EH (cell line): Measurements from ENCODE around the gene UBN1.

ENCODE experiments used
- DNase-seq: peaks from one replicate; pipeline ENCODE4 v3.0.0-alpha.2; 2015; ENCODE audit warnings: low read depth

Gene UBN1, protein sequence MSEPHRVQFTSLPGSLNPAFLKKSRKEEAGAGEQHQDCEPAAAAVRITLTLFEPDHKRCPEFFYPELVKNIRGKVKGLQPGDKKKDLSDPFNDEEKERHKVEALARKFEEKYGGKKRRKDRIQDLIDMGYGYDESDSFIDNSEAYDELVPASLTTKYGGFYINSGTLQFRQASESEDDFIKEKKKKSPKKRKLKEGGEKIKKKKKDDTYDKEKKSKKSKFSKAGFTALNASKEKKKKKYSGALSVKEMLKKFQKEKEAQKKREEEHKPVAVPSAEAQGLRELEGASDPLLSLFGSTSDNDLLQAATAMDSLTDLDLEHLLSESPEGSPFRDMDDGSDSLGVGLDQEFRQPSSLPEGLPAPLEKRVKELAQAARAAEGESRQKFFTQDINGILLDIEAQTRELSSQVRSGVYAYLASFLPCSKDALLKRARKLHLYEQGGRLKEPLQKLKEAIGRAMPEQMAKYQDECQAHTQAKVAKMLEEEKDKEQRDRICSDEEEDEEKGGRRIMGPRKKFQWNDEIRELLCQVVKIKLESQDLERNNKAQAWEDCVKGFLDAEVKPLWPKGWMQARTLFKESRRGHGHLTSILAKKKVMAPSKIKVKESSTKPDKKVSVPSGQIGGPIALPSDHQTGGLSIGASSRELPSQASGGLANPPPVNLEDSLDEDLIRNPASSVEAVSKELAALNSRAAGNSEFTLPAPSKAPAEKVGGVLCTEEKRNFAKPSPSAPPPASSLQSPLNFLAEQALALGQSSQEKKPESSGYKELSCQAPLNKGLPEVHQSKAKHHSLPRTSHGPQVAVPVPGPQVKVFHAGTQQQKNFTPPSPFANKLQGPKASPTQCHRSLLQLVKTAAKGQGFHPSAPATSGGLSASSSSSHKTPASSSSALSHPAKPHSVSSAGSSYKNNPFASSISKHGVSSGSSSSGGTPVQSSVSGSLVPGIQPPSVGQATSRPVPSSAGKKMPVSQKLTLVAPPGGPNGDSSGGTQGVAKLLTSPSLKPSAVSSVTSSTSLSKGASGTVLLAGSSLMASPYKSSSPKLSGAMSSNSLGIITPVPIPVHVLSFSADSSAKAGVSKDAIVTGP (N-terminal part only)

DNA sequence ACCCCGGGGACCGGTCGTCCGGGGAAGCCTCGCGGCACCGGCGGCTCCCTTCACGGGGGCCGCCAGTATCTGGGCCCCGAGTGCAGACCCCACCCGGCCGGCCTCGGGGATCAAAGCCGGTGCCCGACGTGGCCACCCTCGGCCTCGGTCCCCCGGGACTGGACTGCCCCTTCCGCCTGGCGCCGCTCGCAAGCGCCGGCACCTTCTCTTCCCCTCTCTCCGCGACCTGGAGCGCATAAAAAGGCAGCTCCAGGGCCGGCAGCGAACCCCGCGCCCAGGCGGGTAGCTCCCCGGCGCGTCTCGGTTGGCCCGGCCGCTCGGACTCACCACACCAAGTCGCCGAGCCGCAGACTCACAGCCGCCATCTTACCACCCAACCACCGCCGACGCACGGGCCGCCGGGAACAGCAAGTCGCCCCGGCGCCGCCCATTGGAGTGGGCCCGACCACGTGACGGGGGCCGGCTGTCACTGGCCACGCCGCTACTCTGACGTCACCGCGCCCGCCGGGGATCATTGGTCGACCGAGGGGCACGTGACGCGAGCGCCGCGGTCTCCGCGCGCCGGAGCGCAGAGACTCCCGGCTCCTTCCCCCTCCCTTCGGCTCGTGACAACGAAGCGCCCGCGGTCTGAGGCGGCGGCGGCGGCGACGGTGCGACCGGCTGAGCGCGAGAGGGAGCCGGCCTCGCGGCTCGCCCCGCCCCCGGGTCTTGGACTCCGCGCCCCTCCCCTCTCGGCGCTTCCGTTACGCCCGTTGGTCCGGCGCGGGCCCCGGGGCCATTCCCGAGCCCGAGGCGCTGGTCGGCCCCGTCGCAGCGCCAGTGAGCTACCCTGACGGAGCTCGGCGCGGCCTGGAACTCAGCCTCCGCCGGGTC, at the start of gene UBN1, which contains the start of gene GLYR1:
Gene UBN1 (plus strand): TSS at position 581 of the 873 bp plus-strand sequence. CDS start 5,437 bp downstream, outside the sequence.
Gene GLYR1 (minus strand): TSS at position 388 of the 873 bp plus-strand sequence. CDS start 23 bp downstream, at position 365.
- DNase-seq: peak; percentile 96

DNA sequence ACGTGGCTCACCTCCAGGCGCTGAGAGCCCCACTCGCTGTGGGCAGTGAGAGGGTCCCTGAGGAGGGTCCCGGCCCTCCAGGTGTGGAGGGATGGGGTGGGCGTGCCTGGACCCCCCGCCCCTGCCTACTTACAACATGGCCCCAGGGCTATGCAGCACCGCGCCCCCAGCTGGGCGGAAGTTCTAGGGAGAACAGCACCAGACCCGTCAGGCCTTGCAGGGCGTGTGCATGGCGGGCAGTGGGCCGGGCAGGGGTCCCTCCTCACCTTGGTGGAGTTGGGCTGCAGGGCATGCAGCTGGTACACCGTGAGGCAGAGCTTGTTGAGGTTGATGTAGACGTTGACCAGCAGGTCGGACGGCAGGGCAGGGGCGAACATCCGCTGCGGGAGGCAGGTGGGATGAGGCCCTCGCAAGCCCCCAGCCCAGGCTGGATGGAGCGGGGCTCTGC, 49.5 kb upstream of the UBN1 start:
- no peak for DNase-seq

DNA sequence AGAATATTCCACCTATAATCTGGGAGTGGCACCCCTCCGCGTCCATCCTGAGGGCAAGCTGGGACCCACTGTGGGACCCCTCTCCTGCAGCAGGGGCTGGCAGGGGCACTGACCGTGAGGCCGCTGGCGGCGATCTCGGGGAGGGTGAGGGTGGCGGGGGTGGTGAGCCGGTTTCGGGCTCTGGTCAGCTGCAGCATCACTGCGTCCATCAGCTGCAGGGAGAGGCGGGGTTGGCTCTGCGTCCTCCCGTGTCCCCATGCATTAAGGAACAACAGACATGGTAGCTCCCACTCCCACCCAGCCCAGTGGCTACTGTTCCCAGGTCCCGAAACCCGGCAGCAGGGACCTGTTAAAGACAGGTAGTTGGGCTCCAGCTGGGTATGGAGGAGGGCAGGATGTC, 48.8 kb upstream of the UBN1 start:
- DNase-seq: no peak

DNA sequence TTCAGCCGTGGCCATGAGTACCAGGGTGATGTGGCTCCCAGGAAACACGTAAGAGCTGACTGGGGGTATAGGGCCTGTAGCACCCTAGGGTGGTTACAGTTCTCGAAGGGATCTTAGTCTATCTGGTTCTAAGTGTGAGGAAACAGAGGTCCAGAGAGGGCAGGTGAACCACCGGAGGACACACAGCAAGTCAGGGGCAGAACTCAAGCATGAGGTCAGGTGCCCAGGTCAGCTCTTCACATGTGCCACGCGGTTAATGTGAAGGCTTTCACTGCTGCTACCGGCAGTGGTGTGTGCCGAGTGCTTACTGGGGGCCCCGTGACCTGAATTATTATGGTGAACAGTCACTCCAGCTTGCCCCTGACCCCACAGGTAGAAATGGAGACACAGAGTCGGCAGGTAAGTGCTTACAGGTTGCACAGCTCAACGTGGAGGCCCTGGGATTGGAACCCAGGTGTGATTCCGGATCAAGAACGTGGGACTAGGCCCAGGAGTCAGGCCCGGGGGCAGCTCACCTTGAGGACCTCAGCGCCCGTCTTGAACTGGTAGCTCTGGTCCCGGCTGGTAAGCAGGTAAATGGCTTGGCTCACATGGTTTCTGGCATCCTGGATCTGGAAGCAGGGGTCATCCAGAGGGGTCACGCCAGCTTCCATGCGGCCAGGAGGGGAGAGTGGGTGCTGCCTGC, 48.0 kb upstream of the UBN1 start:
- DNase-seq: no peak

DNA sequence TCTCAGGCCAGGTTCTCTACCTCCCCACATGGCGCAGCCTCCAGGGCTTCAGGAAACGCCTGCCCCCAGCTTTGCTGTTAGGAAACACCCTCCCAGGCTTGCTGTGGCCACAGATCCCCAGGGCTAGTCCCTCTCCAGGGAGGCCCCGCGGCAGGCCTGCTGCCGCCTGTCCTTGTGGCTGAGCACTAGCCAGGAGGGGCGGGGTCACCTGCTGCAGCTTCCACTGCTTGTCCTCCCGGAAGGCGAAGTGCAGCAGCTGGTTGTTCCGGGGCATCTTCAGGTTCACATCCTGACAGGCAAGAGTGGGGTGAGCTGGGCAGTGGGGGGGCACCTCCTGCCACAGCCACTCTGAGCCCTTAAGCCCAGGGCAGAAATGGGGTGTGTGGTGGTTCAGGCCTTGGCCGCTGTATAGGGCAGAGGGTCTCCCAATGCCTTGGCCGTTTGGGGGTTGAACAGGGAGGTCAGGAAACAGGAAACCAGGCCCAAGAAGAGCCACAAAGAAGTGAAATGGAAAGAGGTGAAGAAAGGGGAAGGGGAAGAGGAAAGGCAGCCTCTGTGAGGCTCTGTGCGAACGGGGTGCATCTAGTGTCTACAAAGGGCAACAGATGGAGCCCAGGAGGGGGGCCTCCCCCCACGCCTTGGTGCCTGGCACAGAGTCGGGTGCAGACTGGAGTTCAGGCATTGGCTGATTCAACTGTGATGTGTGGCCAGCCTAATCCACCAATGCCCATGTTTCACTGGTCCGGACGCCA, 46.8 kb upstream of the UBN1 start:
- DNase-seq: no peak

DNA sequence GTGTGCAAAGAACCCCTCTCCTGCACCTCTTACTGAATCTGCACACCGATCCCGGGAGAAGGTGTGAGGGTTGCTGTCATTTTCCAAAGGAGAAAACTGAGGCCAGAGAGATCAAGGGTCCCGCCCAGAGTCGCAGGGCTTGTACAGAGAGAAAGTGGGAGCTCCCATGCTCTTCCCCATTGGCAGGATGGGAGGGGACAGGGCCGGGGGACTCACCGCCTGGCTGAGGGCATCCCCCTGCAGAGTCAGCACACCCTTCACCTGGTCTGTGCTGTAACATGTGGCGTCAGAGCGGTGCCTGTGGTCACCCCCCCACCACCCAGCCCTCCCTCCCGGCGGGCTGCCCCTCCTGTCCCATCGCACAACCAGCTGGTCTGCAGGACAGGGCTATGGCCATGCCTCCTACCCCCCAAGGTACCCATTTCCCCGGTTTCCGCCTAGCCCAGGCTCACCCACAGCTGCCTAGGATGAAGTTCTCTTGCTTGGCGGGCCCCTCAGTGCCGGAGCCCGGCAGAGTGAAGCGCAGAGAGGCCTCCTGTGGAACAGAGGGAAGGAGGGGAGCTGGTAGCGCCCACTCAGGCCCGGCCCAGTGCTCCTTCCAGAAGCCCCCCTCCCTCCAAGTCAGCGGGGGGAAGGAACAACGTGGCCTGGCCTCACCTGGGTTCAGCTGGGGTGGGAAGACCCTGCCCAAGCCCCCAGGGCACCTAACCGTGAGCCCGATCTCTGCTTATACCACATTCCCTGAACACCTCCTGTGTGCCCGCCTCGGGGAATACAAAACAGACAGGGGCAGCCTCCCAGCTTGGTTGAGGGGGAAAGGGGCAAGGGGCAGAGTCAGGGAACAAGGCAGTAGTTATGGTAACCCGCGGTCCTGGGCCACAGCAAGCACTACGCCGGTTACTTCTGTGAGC, 46.0 kb upstream of the UBN1 start:
- DNase-seq: no peak

DNA sequence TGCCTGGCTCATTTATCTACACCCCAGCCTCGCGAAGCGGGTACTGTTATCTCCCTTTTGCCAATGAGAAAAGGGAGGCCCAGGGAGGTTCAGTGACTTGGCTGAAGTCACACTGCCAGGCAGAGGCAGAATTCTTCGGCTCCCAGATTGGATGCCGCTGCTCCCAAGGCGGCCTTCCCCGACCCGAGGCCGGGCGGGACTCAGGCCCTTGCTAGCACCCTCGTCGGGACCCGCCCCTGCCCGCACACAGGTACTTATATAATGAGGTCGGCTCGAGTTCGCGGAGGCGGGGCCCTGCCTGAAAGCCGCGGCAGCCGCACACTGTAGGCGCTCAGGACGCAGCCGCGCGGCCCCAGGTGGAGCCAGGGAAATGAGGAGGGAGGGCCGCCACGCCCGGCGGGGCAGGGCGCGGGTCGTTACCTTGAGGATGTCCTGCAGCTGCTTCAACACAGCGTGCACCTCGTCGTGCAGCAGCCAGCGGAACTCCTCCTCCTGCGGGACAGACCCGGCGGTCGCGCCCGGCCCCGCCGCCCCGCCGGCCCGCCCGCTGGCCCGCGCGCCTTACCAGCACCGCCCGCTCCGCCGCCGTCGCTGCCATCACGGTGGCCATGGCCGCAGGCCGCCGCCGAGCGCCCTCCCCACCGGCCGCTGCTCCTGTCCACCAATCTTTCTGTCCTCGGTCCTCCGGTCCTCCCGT, 45.2 kb upstream of the UBN1 start, which contains the start of gene ROGDI:
Gene ROGDI (minus strand): TSS at position 672 of the 697 bp plus-strand sequence. CDS start 62 bp downstream, at position 610.
- peak; percentile 50 for DNase-seq

DNA sequence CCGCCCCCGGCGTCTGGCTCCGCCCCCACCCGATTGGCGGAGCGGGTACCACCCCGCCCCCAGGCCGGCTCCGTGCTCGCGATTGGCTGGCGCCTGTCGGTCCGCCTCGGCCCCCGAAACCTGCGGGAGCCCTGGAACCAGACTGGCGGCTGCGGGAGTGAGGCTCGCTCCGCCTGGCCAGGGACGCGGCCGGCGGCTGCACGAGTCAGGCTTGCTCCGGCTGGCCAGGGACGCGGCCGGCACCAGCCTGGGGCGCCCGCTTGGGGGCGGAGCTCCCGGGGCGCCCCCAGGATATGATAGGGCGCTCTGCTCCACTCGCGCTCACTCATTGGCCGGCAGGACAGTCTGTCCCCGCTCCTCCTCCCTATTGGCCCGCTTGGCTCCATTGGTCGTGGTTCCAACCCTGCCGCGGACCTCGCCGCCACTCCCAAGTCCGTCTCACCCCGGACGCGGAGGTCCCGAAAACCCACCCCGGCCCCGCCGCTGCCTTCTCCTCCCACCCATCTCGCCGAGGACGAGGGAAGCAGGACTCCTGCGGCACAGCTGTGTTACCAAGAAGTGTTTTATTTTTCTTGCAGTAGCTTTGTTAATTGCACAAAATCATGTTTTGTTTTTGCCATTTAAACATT, 44.5 kb upstream of the UBN1 start:
- peak; percentile 94 for DNase-seq

DNA sequence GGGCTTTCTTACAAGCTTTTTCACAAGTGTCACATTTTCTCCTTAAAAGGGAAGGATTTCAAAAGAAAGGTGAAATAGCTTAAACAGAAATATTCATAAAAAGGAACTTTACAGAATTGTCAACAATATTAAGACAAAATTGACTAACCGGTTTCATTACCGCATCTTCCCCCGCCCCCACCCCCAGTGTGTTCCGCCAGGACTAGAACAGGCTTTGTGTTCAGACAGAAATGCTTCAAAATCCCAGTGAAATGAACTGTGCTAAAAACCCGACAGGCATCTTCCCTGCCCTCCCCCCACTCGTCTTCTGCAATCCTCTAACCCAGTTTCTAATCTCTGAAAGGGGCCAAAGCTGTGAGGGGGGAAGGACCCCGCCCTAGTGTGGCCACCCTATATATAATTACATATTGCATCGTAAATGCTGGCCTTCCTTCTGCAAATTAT, 43.9 kb upstream of the UBN1 start:
- DNase-seq: no peak

DNA sequence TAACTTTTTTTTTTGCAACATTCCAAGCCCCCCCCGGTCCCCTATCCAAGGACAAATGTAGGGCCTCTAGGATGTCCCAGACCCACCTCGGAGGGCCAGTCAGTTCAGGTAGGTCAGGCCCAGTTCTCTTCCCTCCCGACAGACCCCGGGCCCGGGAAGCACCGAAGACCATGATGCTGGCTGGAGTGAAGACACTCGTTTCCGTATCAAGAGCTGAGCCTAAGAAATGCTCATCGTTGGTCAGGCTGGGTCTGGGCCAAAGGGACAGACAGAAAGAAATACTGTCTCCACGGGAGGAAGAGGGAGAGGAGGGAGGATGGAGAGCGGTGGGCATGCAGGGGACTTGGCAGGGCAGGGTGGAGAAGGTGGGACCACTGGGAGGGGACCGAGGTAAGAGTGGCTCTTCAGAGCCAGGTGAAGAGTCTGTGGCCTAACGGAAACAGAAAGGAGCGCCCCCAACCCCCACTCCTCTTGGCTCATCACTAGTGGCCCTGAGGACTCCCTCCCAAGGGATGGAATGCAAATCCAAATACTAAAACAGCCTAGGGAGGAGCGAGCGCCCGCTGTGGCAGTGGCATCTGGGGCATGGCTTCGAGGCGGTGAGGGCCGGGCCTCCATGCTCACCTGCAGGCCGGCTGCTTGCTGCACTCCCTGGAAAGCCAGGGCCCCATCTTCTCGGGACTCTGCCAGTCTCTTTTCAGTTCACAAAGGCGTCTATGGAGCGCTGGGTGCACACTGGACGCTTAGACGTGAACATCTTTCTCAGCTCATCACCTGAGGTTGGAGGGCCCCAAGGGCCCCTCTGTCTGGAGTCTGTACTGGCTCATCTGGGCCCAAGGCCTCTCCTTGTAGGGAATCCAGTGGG, 43.2 kb upstream of the UBN1 start:
- DNase-seq: no peak

DNA sequence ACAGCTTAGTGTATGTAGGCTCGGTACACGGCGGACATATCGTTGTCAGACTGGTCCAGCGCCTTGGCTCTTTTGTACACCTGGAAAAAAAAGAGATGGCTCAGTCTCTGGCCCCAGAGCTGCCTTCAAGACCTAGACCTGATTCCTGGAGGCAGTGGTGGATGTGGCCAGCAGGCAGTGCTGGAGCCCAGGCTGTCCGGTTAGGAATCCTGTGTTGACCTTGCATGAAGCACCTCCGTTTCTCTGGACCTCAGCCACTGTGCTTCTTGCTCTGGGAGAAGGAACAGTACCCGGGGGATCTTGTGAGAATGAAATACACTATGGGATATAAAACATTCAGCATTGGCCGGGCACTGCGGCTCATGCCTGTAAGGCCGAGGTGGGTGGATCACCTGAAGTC, 42.0 kb upstream of the UBN1 start:
- no peak for DNase-seq

DNA sequence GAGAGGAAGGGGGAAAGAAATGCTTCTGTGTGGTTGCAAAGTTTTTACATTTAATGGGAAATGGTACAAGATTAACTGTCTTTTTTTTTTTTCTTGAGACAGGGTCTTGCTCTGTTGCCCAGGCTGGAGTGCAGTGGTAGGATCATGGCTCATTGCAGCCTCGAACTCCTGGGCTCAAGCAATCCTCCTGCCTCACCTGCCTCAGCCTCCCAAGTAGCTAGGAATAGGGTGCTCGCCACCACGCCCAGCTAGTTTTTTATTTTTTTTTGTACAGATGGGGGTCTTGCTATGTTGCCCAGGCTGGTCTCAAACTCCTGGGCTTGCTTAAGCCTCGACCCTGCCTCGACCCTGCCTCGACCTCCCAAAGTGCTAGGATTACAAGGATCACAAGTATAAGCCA, 41.0 kb upstream of the UBN1 start:
- DNase-seq: no peak

DNA sequence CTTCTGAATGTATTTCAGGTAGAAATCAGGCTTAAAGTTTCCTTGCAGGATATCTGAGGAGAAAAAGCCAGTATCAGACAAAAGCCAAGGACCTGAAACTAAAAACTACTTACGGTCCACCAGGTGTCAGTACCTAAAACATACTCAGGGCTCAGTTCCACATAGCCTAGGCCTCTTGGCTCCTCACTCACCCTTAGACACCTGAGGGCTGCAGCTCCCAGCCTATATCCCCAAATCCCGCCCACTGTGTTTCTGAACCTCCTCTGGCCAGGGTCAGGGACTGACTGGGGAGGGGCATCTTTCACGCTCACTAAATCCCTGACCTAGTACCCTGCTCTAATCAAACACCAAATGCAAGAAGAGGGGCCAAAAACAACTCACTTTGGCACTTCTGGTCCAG, 36.0 kb upstream of the UBN1 start:
- no peak for DNase-seq

DNA sequence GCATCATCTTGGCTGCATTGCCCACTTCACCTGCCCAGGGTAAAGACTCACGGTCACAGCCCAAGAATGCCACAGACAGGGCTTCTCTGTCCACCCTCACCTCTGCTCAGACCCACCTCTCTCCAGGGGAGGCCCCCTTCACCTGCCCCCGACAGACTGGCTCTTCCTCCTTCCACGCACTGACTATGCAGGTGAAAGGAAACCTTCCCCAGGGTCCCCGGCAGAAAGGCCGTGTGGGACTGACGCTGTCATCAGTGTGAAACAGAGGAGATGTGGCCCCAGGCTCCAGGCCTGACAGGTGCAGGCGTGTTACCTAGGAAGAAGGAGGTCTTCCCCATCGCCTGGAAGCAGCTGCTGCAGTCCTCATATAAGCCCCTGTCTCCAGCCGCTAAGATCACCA, 35.5 kb upstream of the UBN1 start:
- DNase-seq: no peak

DNA sequence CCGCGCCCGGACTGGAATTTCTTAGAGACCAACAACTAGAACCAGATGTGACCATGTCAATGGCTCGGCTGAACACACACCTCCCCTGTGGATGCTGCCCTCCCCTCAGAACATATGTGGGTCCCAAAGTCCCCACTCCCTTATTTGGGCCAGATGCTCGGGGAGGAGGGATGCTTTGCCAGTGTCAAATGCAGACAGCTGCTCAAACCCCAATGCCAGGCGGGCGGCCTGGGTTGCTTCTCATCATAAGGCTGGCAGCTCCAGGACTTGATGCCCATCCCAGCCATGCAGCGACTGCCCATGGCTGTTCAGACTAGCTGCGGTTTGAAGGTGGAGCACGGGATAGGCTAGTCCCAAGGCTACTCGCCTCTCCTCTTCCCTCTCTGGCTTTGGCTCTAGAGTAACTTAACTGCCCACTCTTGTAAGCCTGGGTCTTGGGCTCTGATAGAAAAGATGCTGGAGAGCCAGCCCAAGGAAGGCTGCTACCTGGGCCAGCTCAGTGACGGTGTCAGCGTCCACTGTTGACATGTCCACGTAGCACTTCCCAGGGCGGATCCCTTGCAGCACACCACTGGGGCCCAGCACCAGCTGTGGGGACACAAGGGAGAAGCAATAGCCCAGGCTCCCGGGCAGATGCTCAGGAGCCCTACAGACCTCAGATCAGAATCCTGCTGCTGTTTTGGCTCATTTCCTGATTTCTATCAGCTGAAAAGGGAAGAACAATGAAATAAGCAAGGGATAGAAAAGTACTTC, 33.9 kb upstream of the UBN1 start:
- no peak for DNase-seq

DNA sequence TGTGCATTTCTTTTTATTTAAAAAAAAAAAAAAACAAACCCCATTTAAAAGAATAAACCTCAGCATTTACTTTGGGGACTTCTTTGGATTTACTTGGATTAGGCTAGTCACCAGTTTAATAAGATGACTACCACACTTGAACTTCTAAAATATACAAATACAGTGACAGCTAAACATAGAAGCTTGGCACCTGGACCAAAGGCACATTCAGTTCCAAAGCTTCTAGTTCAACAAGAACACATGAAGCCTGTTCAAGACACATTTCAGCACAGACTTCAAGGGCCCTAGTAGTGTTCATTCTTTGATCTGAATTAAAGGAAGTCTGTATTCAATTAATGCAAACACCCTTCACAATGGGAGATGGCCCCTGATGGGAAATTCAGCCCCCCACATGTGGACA, 33.2 kb upstream of the UBN1 start:
- DNase-seq: no peak
